HG02588 (cell line): ENCODE measurements around the gene CACNA1F.

Experiments
- ATAC-seq: cut with Tn5 transposase; IDR thresholded peaks from one replicate; pipeline ENCODE4 v1.9.1; 2021; ENCODE audit warnings: mild to moderate bottlenecking, moderate library complexity; ENCODE audit not compliant: unreplicated experiment

CACNA1F gene

GRCh38 chrX:49199906-49200771, 33.0 kb downstream of the CACNA1F start, which contains the start of gene SYP:
TSS of gene SYP (minus strand) at chrX:49200193. CDS start at chrX:49200186, 7 bp downstream.
- peak; percentile 96 for ATAC-seq

- no peak for ATAC-seq
These were observed 33.9 kb downstream of the CACNA1F start for GRCh38 chrX:49199315-49199595.

GRCh38 chrX:49198540-49199314, 34.4 kb downstream of the CACNA1F start:
- no peak for ATAC-seq

GRCh38 chrX:49197543-49198087, 35.5 kb downstream of the CACNA1F start:
- ATAC-seq: no peak

GRCh38 chrX:49193542-49193964, 39.6 kb downstream of the CACNA1F start:
- ATAC-seq: no peak

GRCh38 chrX:49192722-49193328, 40.3 kb downstream of the CACNA1F start:
- no peak for ATAC-seq

- peak; percentile 8 for ATAC-seq
These were observed 41.5 kb downstream of the CACNA1F start for GRCh38 chrX:49191574-49192011.

GRCh38 chrX:49190821-49191573, 42.1 kb downstream of the CACNA1F start:
- ATAC-seq: peak; percentile 91

- ATAC-seq: no peak
These were observed 43.5 kb downstream of the CACNA1F start for GRCh38 chrX:49189606-49190005.

GRCh38 chrX:49188468-49189076, 44.6 kb downstream of the CACNA1F start:
- no peak for ATAC-seq

GRCh38 chrX:49187526-49187925, 45.6 kb downstream of the CACNA1F start:
- no peak for ATAC-seq

- no peak for ATAC-seq
These were observed 46.1 kb downstream of the CACNA1F start for GRCh38 chrX:49187028-49187394.

- peak; percentile 23 for ATAC-seq
These were observed 46.8 kb downstream of the CACNA1F start, which contains the start of gene PRICKLE3 for GRCh38 chrX:49186125-49187027. TSS of gene PRICKLE3 (minus strand) at chrX:49186373. CDS start at chrX:49186297, 76 bp downstream.

- ATAC-seq: peak; percentile 50
These were observed 48.6 kb downstream of the CACNA1F start for GRCh38 chrX:49184294-49185281.

- ATAC-seq: no peak
These were observed 49.3 kb downstream of the CACNA1F start for GRCh38 chrX:49183701-49184281.

GRCh38 chrX:49179358-49179757, 53.8 kb downstream of the CACNA1F start:
- ATAC-seq: no peak

GRCh38 chrX:49178537-49178936, 54.6 kb downstream of the CACNA1F start:
- no peak for ATAC-seq
